ENCODE data around the gene PGAP3.

PGAP3 gene

DNA sequence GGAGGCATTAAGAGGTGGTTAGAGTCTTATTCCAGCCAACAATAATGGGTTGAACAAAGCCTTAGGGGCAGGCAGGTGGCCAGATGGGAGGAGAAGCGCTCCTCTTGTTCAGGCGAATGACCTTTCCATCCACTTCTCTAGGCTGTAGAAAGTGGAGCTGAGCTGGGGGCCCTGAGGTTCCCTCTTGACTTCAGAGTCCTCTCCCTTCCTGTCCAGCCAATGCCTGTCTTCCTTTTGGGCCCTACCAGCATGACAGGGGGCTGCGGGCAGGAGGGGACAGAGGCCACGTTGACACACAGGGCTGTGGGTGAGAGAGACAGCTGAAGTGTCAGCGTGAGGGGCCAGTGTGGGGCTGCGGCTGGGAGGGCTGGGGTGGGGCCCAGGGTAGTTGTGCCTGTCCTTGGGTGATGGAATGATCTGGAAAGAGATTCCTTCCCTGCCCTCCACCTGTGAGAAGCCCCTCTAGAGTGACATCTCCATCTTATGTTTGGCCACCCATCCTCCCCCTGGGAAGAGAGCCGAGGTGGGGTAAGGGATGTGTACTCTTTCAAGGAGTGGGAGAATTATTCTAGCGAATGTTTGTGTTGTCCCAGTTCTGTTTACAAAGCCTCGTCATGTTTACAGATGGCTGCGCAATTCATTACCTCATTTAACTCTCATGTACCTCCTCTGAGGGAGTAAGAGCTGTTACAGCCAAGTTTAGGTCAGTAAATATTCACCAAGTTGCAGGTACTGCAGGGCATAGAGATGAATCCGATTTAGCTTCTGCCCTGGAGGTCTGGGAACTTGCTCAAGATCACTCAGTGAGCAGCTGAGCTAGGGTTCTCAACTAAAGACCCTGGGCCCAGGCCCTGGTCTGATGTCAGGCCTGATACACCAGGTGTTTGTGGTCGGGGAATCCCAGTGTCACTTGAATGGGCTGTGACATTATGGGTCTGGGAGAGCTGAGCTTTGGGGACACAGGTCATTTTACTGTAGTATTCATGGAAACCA is 15.3 kb upstream of the PGAP3 start:
- TF ChIP-seq, protein P1, sequence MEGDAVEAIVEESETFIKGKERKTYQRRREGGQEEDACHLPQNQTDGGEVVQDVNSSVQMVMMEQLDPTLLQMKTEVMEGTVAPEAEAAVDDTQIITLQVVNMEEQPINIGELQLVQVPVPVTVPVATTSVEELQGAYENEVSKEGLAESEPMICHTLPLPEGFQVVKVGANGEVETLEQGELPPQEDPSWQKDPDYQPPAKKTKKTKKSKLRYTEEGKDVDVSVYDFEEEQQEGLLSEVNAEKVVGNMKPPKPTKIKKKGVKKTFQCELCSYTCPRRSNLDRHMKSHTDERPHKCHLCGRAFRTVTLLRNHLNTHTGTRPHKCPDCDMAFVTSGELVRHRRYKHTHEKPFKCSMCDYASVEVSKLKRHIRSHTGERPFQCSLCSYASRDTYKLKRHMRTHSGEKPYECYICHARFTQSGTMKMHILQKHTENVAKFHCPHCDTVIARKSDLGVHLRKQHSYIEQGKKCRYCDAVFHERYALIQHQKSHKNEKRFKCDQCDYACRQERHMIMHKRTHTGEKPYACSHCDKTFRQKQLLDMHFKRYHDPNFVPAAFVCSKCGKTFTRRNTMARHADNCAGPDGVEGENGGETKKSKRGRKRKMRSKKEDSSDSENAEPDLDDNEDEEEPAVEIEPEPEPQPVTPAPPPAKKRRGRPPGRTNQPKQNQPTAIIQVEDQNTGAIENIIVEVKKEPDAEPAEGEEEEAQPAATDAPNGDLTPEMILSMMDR (conservative IDR thresholded peaks at IDR 0.05; ENCODE audit: low read length): no peak
- TF ChIP-seq EZH2phosphoT487 (IDR thresholded peaks at IDR 0.05; ENCODE audit: borderline replicate concordance): no peak
- H3K4me1 ChIP-seq (ENCODE audit: insufficient read depth, low read length, poor library complexity, severe bottlenecking): peaks cover 7% of the 10 kb centered on the region
- no peaks in the 10 kb centered on the region for H3K9me2 ChIP-seq (replicated peaks; ENCODE audit: low read depth, low read length)
- no peaks in the 10 kb centered on the region for H3F3A ChIP-seq (ENCODE audit: low read depth)
- H3K27me3 ChIP-seq (ENCODE audit: insufficient read depth, low read length, poor library complexity, severe bottlenecking): no peaks in the 10 kb centered on the region
- no peak overlapping the region for H3K4me3 ChIP-seq (ENCODE audit: low read length, poor library complexity, severe bottlenecking)
- H3K4me2 ChIP-seq (ENCODE audit: low read depth, low read length, poor library complexity, severe bottlenecking): no peak overlapping the region
- H3K9ac ChIP-seq (ENCODE audit: low read depth, low read length, poor library complexity, severe bottlenecking): no peak overlapping the region
- H3K79me2 ChIP-seq (ENCODE audit: insufficient read depth, low read length): no peaks in the 10 kb centered on the region
- H4K20me1 ChIP-seq (ENCODE audit: insufficient read depth, low read length, poor library complexity, severe bottlenecking): no peaks in the 10 kb centered on the region
- H3K36me3 ChIP-seq (ENCODE audit: insufficient read depth, low read length): no peaks in the 10 kb centered on the region
- H2AFZ ChIP-seq (ENCODE audit: low read length): no peak overlapping the region
- no peaks in the 10 kb centered on the region for H3K9me3 ChIP-seq (ENCODE audit: insufficient read depth, low read depth, low read length)

DNA sequence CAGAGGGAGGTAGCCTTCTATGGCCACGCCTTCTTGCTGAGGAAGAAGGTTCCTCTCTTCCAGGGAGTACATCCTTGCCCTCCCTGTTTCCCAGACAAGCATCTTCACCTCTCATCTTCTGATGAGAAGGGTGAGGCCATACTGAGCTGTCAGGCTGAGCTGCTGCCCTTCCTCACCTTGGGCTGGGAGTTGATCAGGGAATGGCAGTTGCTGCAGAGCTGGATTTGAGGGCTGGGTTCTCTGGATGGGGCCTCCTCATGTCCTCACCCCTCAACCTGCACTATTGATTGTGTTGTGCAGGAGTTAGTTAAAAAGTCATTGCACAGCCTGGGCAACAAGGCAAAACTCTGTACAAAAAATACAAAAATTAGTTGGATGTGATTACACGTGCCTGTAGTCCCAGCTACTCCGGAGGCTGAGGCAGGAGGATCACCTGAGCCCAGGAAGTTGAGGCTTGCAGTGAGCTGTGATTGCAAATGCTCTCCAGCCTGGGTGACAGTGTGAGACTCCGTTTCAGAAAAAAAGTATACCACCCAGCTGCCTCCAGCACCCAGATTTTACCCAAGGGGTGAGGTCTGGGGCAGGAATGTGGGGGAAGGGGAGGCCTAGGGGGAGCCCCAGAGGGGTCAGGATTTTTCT is 14.0 kb upstream of the PGAP3 start:
- Histone ChIP-seq H4K20me1 (ENCODE audit: insufficient read depth, low read length, poor library complexity, severe bottlenecking) (no peaks in the 10 kb centered on the region), H2AFZ (ENCODE audit: low read length) (no peak overlapping the region), H3K36me3 (ENCODE audit: insufficient read depth, low read length) (no peaks in the 10 kb centered on the region), H3K4me2 (ENCODE audit: low read depth, low read length, poor library complexity, severe bottlenecking) (no peak overlapping the region), H3K9me3 (ENCODE audit: insufficient read depth, low read depth, low read length) (no peaks in the 10 kb centered on the region), H3K27me3 (ENCODE audit: insufficient read depth, low read length, poor library complexity, severe bottlenecking) (no peaks in the 10 kb centered on the region), H3K4me3 (ENCODE audit: low read length, poor library complexity, severe bottlenecking) (no peak overlapping the region), H3K4me1 (ENCODE audit: insufficient read depth, low read length, poor library complexity, severe bottlenecking) (peaks cover under 1% of the 10 kb centered on the region), H3K9ac (ENCODE audit: low read depth, low read length, poor library complexity, severe bottlenecking) (no peak overlapping the region), H3F3A (ENCODE audit: low read depth) (no peaks in the 10 kb centered on the region), H3K9me2 (replicated peaks; ENCODE audit: low read depth, low read length) (no peaks in the 10 kb centered on the region), H3K79me2 (ENCODE audit: insufficient read depth, low read length) (no peaks in the 10 kb centered on the region)
- TF ChIP-seq, protein P1 (conservative IDR thresholded peaks at IDR 0.05; ENCODE audit: low read length): no peak
- no peak for TF ChIP-seq EZH2phosphoT487 (IDR thresholded peaks at IDR 0.05; ENCODE audit: borderline replicate concordance)

DNA sequence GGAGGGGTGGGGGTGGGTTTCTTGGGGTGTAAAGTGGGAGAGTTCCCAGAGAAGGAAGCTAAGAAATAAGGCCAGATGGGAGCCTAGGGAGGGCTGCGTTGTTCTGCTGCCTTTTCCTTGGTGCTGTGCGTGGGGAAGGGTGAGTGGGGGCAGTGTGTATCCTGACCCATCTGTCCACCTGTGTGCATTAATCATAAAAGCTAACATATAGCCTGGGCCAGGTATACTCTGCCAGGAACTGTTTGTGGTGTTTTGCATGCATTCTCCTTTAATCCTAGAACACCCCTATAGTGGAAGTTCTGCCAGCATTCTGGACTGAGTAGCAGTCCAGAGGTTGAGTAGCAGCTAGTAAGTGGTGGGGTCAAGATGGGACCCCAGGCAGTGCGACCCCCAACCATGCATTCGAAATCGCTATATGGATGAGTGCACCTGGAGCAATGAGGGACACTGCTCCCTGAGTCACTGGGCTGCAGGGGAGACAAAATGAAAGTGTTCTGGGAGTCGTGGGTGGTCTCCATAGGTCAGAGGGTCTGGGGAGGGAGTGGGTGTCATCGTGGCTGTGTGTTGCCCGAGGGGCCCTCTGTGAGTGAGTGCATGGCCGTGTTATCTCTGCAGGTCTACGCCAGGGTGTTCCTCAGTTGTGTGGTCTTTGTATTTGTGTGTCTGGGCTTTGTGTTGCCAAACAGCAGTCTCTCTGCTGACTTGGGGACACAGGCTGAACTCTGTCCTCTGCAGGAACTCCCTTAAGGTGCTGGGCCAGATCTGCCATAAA is 13.3 kb upstream of the PGAP3 start:
- TF ChIP-seq, protein P1 (conservative IDR thresholded peaks at IDR 0.05; ENCODE audit: low read length): no peak
- no peak for TF ChIP-seq EZH2phosphoT487 (IDR thresholded peaks at IDR 0.05; ENCODE audit: borderline replicate concordance)
- no peaks in the 10 kb centered on the region for H3K36me3 ChIP-seq (ENCODE audit: insufficient read depth, low read length)
- H3K27me3 ChIP-seq (ENCODE audit: insufficient read depth, low read length, poor library complexity, severe bottlenecking): no peaks in the 10 kb centered on the region
- H3K4me3 ChIP-seq (ENCODE audit: low read length, poor library complexity, severe bottlenecking): no peak overlapping the region
- H2AFZ ChIP-seq (ENCODE audit: low read length): no peak overlapping the region
- no peaks in the 10 kb centered on the region for H3F3A ChIP-seq (ENCODE audit: low read depth)
- H3K4me2 ChIP-seq (ENCODE audit: low read depth, low read length, poor library complexity, severe bottlenecking): no peak overlapping the region
- no peaks in the 10 kb centered on the region for H3K9me2 ChIP-seq (replicated peaks; ENCODE audit: low read depth, low read length)
- no peaks in the 10 kb centered on the region for H3K79me2 ChIP-seq (ENCODE audit: insufficient read depth, low read length)
- H3K9me3 ChIP-seq (ENCODE audit: insufficient read depth, low read depth, low read length): no peaks in the 10 kb centered on the region
- H3K9ac ChIP-seq (ENCODE audit: low read depth, low read length, poor library complexity, severe bottlenecking): no peak overlapping the region
- H3K4me1 ChIP-seq (ENCODE audit: insufficient read depth, low read length, poor library complexity, severe bottlenecking): no peaks in the 10 kb centered on the region
- H4K20me1 ChIP-seq (ENCODE audit: insufficient read depth, low read length, poor library complexity, severe bottlenecking): no peaks in the 10 kb centered on the region

Data from Loucy (cell line).